HepG2 (cell line): ENCODE data around the gene CENPP. TPM values are rescaled to one million over a fixed set of nuclear protein-coding genes. Genes with fewer than 3 reads are reported as not detected.

Experiments used
- BRD4 ChIP-seq: sonication (generic); formaldehyde crosslinking; IDR thresholded peaks from 2 replicates; pipeline ENCODE4 v1.4.0; 2020; ENCODE audit warnings: missing genetic modification reagents
- EP300 ChIP-seq, 3 experiments: sonication (generic) in 1 of 3; formaldehyde crosslinking in 1 of 3; IDR thresholded peaks; 2 replicates each; pipeline versions ENCODE4 v1.5.1 to v1.6.1; 2011 to 2020; ENCODE audit warnings: low read depth in 2 of 3, low read length in 2 of 3, borderline replicate concordance in 1 of 3, improper control_type of control experiment in 1 of 3, mild to moderate bottlenecking in 1 of 3, missing genetic modification reagents in 1 of 3, moderate library complexity in 1 of 3
- ERF ChIP-seq: IDR thresholded peaks from 2 replicates; pipeline ENCODE4 v1.6.1; 2018; ENCODE audit warnings: missing biosample characterization, missing genetic modification reagents
- HDAC2 ChIP-seq: sonication (generic); formaldehyde crosslinking; IDR thresholded peaks from 2 replicates; pipeline ENCODE4 v1.4.0; 2020; ENCODE audit warnings: missing genetic modification reagents
- IRF2 ChIP-seq: IDR thresholded peaks from 2 replicates; pipeline ENCODE4 v1.6.1; 2018; ENCODE audit warnings: missing genetic modification reagents, missing compliant biosample characterization
- NFE2 ChIP-seq: sonication (generic); formaldehyde crosslinking; IDR thresholded peaks from 2 replicates; pipeline ENCODE4 v1.4.0; 2020; ENCODE audit warnings: missing genetic modification reagents
- RBM22 ChIP-seq: fragments of 200-400 bp; formaldehyde crosslinking; optimal IDR thresholded peaks from 2 replicates; pipeline ENCODE3; 2017; ENCODE audit warnings: mild to moderate bottlenecking, low read length, moderate library complexity
- SALL1 ChIP-seq: sonication (generic); formaldehyde crosslinking; IDR thresholded peaks from 2 replicates; pipeline ENCODE4 v1.8.0; 2022; ENCODE audit warnings: mild to moderate bottlenecking, missing genetic modification reagents
- ZNF260 ChIP-seq: sonication (generic); formaldehyde crosslinking; IDR thresholded peaks from 2 replicates; pipeline ENCODE4 v1.4.0; 2020; ENCODE audit warnings: missing genetic modification reagents, low read depth, mild to moderate bottlenecking, borderline replicate concordance
- ZNF644 ChIP-seq: IDR thresholded peaks from 2 replicates; pipeline ENCODE4 v1.6.1; 2016; ENCODE audit warnings: low read depth
- polyA plus RNA-seq, 8 experiments: library from polyadenylated mRNA; depleted of rRNA in 3 of 8; stranded (reverse) in 7 of 8; unstranded in 1 of 8; fragments of >200 nt; fragmentation: Illumina TruSeq in 4 of 8; extraction: Trizol in 4 of 8; gene quantifications; 2 replicates each; pipeline versions ENCODE4 v1.2.1 to v1.2.3, GENCODE V29; 2011 to 2016; ENCODE audit warnings: low read depth in 4 of 8, missing spikeins in 1 of 8, mixed read lengths in 1 of 8; ENCODE audit not compliant: insufficient read depth in 1 of 8
- total RNA-seq, 5 experiments: library from RNA; depleted of rRNA; stranded (reverse); fragments of >200 nt; fragmentation: Illumina TruSeq; extraction: Trizol; gene quantifications; 2 replicates each; pipeline ENCODE4 v1.2.3, GENCODE V29; 2016; ENCODE audit warnings: low read depth in 1 of 5
- TF ChIP-seq, protein P1 (sequence below): IDR thresholded peaks from 2 replicates; pipeline ENCODE4 v1.6.1; 2016; ENCODE audit warnings: mild to moderate bottlenecking
- TF ChIP-seq, protein P2 (sequence below): sonication (generic); formaldehyde crosslinking; IDR thresholded peaks from 2 replicates; pipeline ENCODE4 v1.5.1; 2020; ENCODE audit warnings: missing genetic modification reagents, mild to moderate bottlenecking, borderline replicate concordance
- TF ChIP-seq, protein P3 (sequence below): sonication (generic); formaldehyde crosslinking; IDR thresholded peaks from 2 replicates; pipeline ENCODE4 v1.4.0; 2020; ENCODE audit warnings: missing genetic modification reagents
- TF ChIP-seq, protein P4 (sequence below): sonication (generic); formaldehyde crosslinking; conservative IDR thresholded peaks from 2 replicates; pipeline ENCODE4 v1.4.0; 2020; ENCODE audit warnings: mild to moderate bottlenecking, missing genetic modification reagents, moderate library complexity
- TF ChIP-seq, protein P5 (sequence below): sonication (generic); formaldehyde crosslinking; IDR thresholded peaks from 2 replicates; pipeline ENCODE4 v1.4.0; 2020; ENCODE audit warnings: missing genetic modification reagents

Gene CENPP
- total and polyA plus RNA-seq, 2 of the 13 experiments (the other 11 are each of a cell fraction or from before 2014, with no cell fraction given): 2.0 to 11.4 TPM

DNA sequence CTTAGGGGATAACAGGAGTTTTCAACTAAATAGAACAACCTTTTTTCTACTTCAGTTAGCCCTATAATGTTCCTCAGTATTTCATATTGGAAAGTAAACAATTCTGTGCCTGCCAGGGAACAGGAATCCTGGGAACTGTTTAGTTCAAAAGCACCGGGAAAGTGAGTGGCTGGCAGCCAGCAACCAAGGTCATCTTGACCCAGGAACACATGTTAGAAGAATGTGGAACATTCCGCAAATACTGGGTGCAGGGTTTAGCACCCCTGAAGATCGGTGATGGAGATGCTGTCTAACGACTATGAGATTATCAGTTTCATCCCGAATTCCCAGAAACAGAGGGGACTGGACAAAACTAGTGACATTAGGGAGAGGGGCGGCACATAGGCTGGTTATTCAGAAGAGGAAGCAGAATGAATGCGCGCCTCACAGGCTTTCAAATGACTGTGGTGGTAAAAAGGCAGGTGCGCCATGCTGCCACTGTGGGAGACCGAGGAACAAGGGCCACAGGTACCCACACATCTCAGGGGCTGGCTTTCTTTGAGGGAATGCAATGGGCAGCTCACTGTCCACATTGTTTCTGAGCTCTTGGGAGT is 293.0 kb downstream of the CENPP start (continued):
- TF ChIP-seq, protein P1, sequence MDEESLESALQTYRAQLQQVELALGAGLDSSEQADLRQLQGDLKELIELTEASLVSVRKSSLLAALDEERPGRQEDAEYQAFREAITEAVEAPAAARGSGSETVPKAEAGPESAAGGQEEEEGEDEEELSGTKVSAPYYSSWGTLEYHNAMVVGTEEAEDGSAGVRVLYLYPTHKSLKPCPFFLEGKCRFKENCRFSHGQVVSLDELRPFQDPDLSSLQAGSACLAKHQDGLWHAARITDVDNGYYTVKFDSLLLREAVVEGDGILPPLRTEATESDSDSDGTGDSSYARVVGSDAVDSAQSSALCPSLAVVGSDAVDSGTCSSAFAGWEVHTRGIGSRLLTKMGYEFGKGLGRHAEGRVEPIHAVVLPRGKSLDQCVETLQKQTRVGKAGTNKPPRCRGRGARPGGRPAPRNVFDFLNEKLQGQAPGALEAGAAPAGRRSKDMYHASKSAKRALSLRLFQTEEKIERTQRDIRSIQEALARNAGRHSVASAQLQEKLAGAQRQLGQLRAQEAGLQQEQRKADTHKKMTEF (CRISPR knock-in tag): peak; percentile 57; the same call in 1 of the 2 replicates
- TF ChIP-seq SALL1: 0 out of 2 replicates have a peak, but pooled peaks have one; percentile 20
- TF ChIP-seq, protein P2, sequence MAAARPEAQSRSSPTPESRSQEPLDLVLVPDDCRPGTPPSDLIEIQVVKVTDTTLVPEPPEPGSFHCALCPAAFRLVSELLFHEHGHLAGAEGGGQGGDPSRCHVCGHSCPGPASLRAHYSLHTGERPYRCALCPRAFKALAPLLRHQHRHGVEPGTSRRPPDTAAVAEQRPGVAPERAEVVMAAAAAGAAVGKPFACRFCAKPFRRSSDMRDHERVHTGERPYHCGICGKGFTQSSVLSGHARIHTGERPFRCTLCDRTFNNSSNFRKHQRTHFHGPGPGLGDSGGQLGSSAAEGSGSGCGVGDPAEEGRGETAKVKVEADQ: 0 out of 2 replicates have a peak, but pooled peaks have one; percentile 47
- TF ChIP-seq IRF2 (CRISPR knock-in tag): peak; percentile 16; the same call in 1 of the 2 replicates
- TF ChIP-seq, protein P3, sequence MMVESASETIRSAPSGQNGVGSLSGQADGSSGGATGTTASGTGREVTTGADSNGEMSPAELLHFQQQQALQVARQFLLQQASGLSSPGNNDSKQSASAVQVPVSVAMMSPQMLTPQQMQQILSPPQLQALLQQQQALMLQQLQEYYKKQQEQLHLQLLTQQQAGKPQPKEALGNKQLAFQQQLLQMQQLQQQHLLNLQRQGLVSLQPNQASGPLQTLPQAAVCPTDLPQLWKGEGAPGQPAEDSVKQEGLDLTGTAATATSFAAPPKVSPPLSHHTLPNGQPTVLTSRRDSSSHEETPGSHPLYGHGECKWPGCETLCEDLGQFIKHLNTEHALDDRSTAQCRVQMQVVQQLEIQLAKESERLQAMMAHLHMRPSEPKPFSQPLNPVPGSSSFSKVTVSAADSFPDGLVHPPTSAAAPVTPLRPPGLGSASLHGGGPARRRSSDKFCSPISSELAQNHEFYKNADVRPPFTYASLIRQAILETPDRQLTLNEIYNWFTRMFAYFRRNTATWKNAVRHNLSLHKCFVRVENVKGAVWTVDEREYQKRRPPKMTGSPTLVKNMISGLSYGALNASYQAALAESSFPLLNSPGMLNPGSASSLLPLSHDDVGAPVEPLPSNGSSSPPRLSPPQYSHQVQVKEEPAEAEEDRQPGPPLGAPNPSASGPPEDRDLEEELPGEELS: 0 out of 2 replicates have a peak, but pooled peaks have one; percentile 29
- 0 out of 2 replicates have a peak, but pooled peaks have one; percentile 43 for TF ChIP-seq ERF (CRISPR knock-in tag)
- no peak for TF ChIP-seq ZNF644 (CRISPR knock-in tag)
- no peak for TF ChIP-seq ZNF260 (CRISPR knock-in tag)
- TF ChIP-seq EP300 (IDR thresholded peaks at IDR 0.05; ENCODE audit: low read depth in 2 of 2, low read length in 2 of 2): 0 out of 4 replicates have a peak, but pooled peaks of 1 of the 2 experiments have one; percentile 15
- no peak for TF ChIP-seq EP300 (CRISPR knock-in tag; IDR thresholded peaks at IDR 0.05; ENCODE audit: borderline replicate concordance)
- TF ChIP-seq, protein P4, sequence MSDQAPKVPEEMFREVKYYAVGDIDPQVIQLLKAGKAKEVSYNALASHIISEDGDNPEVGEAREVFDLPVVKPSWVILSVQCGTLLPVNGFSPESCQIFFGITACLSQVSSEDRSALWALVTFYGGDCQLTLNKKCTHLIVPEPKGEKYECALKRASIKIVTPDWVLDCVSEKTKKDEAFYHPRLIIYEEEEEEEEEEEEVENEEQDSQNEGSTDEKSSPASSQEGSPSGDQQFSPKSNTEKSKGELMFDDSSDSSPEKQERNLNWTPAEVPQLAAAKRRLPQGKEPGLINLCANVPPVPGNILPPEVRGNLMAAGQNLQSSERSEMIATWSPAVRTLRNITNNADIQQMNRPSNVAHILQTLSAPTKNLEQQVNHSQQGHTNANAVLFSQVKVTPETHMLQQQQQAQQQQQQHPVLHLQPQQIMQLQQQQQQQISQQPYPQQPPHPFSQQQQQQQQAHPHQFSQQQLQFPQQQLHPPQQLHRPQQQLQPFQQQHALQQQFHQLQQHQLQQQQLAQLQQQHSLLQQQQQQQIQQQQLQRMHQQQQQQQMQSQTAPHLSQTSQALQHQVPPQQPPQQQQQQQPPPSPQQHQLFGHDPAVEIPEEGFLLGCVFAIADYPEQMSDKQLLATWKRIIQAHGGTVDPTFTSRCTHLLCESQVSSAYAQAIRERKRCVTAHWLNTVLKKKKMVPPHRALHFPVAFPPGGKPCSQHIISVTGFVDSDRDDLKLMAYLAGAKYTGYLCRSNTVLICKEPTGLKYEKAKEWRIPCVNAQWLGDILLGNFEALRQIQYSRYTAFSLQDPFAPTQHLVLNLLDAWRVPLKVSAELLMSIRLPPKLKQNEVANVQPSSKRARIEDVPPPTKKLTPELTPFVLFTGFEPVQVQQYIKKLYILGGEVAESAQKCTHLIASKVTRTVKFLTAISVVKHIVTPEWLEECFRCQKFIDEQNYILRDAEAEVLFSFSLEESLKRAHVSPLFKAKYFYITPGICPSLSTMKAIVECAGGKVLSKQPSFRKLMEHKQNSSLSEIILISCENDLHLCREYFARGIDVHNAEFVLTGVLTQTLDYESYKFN (CRISPR knock-in tag): peak; percentile 54; the same call in 1 of the 2 replicates
- no peak for TF ChIP-seq RBM22
- TF ChIP-seq HDAC2 (CRISPR knock-in tag): peak; percentile 31; the same call in 1 of the 2 replicates
- TF ChIP-seq, protein P5, sequence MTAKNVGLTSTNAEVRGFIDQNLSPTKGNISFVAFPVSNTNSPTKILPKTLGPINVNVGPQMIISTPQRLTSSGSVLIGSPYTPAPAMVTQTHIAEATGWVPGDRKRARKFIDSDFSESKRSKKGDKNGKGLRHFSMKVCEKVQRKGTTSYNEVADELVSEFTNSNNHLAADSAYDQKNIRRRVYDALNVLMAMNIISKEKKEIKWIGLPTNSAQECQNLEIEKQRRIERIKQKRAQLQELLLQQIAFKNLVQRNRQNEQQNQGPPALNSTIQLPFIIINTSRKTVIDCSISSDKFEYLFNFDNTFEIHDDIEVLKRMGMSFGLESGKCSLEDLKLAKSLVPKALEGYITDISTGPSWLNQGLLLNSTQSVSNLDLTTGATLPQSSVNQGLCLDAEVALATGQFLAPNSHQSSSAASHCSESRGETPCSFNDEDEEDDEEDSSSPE (CRISPR knock-in tag): peak; percentile 49; the same call in 1 of the 2 replicates
- no peak for TF ChIP-seq NFE2 (CRISPR knock-in tag)
- TF ChIP-seq BRD4 (CRISPR knock-in tag): no peak
